ENCODE results near the gene QRSL1. TPM values are rescaled to one million over a fixed set of nuclear protein-coding genes. Genes with fewer than 3 reads are reported as not detected.

QRSL1 gene
- total and polyA plus RNA-seq, 2 of the 4 experiments (the other 2 are of a cell fraction) = 6.1 to 10.9 TPM

DNA sequence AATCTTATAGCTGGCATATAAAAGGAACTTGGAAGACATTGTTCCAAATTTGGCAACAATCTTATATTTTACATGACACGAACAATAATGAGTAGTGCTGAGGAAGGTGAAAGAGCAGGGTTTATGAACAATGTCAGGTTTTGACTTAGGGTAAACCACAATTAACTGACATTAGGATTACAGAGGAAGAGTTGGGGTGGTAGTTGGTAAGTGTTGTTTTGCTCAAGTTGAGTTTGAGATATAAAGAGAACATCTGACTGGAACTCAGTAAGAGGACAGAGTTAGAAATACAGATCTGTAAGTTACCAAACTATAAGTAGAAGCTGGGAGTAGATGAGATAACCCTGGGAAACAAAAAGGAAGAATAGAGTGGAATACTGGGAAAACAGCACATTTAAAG lies 15.2 kb upstream of the QRSL1 start:
- in situ Hi-C loops (cut with MboI; ENCODE audit: low sequenced_read_pairs) = no loop called here
- Histone ChIP-seq H3K9ac (ENCODE audit: low read depth, low read length) (no peak overlapping the region), H2BK120ac (ENCODE audit: low read depth, low read length) (no peak overlapping the region), H2BK20ac (ENCODE audit: low read depth, low read length) (no peak overlapping the region), H3K4ac (ENCODE audit: low read depth, low read length) (no peak overlapping the region), H3K18ac (ENCODE audit: low read depth, low read length) (no peak overlapping the region), H3K56ac (ENCODE audit: extremely low read depth, insufficient read depth, low read length) (no peak overlapping the region), H3K4me1 (ENCODE audit: control insufficient read depth, insufficient read depth, low read length) (no peaks in the 10 kb centered on the region), H3K36me3 (ENCODE audit: control insufficient read depth, insufficient read depth, low read length) (peaks cover 1% of the 10 kb centered on the region; the same call in 1 of the 2 replicates), H3K27me3 (ENCODE audit: control insufficient read depth, insufficient read depth, low read length) (no peaks in the 10 kb centered on the region), H4K91ac (ENCODE audit: insufficient read depth, low read depth, low read length) (no peak overlapping the region), H3K14ac (replicated peaks; ENCODE audit: low read depth, low read length) (no peak overlapping the region), H4K8ac (ENCODE audit: low read depth in 2 of 2, low read length in 2 of 2) (no peak overlapping the region), H2AFZ (replicated peaks; ENCODE audit: low read length, poor library complexity) (no peak overlapping the region), H4K20me1 (ENCODE audit: insufficient read depth, low read length) (no peaks in the 10 kb centered on the region), H3K79me1 (ENCODE audit: low read depth in 1 of 2, low read length in 2 of 2) (no peaks in the 10 kb centered on the region), H2AK5ac (ENCODE audit: low read depth, low read length) (no peak overlapping the region), H3K23ac (ENCODE audit: low read depth, low read length) (no peak overlapping the region), H4K5ac (ENCODE audit: low read depth, low read length) (no peak overlapping the region), H2AK9ac (replicated peaks; ENCODE audit: low read depth, low read length, poor library complexity) (no peak overlapping the region), H3K9me3 (ENCODE audit: control insufficient read depth, insufficient read depth, low read length) (no peaks in the 10 kb centered on the region), H3K4me3 (ENCODE audit: insufficient read depth, low read depth, low read length) (no peak overlapping the region), H2BK5ac (ENCODE audit: low read depth, low read length, poor library complexity, severe bottlenecking) (no peak overlapping the region), H2BK15ac (ENCODE audit: low read depth, low read length) (no peak overlapping the region), H3K27ac (ENCODE audit: insufficient read depth, low read length) (no peak overlapping the region), H3K9me1 (ENCODE audit: insufficient read depth, low read length) (no peaks in the 10 kb centered on the region), H3K4me2 (ENCODE audit: low read depth, low read length) (no peak overlapping the region)
- TF ChIP-seq CHD1 (IDR thresholded peaks at IDR 0.05; ENCODE audit: low read depth, low read length) (no peak), POLR2A (IDR thresholded peaks at IDR 0.05; ENCODE audit: low read depth, low read length) (no peak), RAD21 (IDR thresholded peaks at IDR 0.05; ENCODE audit: low read length) (no peak), FOS (IDR thresholded peaks at IDR 0.05; ENCODE audit: low read depth, low read length) (no peak), RCOR1 (IDR thresholded peaks at IDR 0.05; ENCODE audit: insufficient replicate concordance, low read length) (no peak), NFE2L2 (IDR thresholded peaks at IDR 0.05; ENCODE audit: low read depth, low read length) (no peak), BHLHE40 (IDR thresholded peaks at IDR 0.05; ENCODE audit: low read depth, low read length) (no peak), SMC3 (IDR thresholded peaks at IDR 0.05; ENCODE audit: low read depth, low read length) (no peak), CTCF (conservative IDR thresholded peaks at IDR 0.05; ENCODE audit: low read depth, low read length) (no peak), RFX5 (IDR thresholded peaks at IDR 0.05; ENCODE audit: low read depth, low read length) (no peak)
- TF ChIP-seq, protein P1, sequence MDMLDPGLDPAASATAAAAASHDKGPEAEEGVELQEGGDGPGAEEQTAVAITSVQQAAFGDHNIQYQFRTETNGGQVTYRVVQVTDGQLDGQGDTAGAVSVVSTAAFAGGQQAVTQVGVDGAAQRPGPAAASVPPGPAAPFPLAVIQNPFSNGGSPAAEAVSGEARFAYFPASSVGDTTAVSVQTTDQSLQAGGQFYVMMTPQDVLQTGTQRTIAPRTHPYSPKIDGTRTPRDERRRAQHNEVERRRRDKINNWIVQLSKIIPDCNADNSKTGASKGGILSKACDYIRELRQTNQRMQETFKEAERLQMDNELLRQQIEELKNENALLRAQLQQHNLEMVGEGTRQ (IDR thresholded peaks at IDR 0.05; ENCODE audit: low read depth, low read length) = no peak
- no TSS peak for BruUV-seq (replicated peaks)
- intact Hi-C loops (cut with micrococcal nuclease) = no loop called here
- WGBS, 2 experiments (ENCODE audit: extremely low coverage in 2 of 2, insufficient read length in 1 of 2) = no CpG with 5 or more reads among the region's 1 CpG
- dilution Hi-C loops (cut with HindIII; ENCODE audit: low sequenced_read_pairs, unreplicated experiment) = no loop called here
- no peak for DNase-seq
- ATAC-seq (ENCODE audit: low read depth) = no peak
- ChIA-PET CTCF (no interaction called here), POLR2A (ENCODE audit: unreplicated experiment) (no interaction called here)

Measured in IMR-90 (cell line).